ENCODE data around the gene NLRX1.
"Not testable (repeated sequence)": the region's sequence is repeated elsewhere in the genome, so short reads cannot be mapped to it uniquely, and the experiment has no call there.

Gene NLRX1

GRCh38 chr11:119168471-119169281 lies at the start of gene NLRX1:
Gene NLRX1, plus strand, starts transcription at chr11:119168725. Its CDS starts 2,679 bp downstream, at chr11:119171404.
- DNase-seq (ENCODE audit: low read depth) = peak; percentile 72

- no peak for DNase-seq (ENCODE audit: low read depth)
These were observed 49.6 kb upstream of the NLRX1 start for GRCh38 chr11:119118946-119119345.

GRCh38 chr11:119120639-119121007 lies 47.9 kb upstream of the NLRX1 start:
- DNase-seq (ENCODE audit: low read depth) = no peak

- DNase-seq (ENCODE audit: low read depth) = peak; percentile 100
These were observed 47.3 kb upstream of the NLRX1 start, which contains the start of gene HINFP for GRCh38 chr11:119121008-119121810. Gene HINFP, plus strand, starts transcription at chr11:119121580. Its CDS starts 5,365 bp downstream, at chr11:119126945.

- DNase-seq (ENCODE audit: low read depth) = no peak
These were observed 46.8 kb upstream of the NLRX1 start for GRCh38 chr11:119121811-119122124.

GRCh38 chr11:119125821-119126220 lies 42.7 kb upstream of the NLRX1 start:
- no peak for DNase-seq (ENCODE audit: low read depth)

GRCh38 chr11:119126675-119127268 lies 41.8 kb upstream of the NLRX1 start:
- no peak for DNase-seq (ENCODE audit: low read depth)

GRCh38 chr11:119130662-119131061 lies 37.9 kb upstream of the NLRX1 start:
- DNase-seq (ENCODE audit: low read depth) = no peak

GRCh38 chr11:119134389-119134978 lies 34.0 kb upstream of the NLRX1 start:
- no peak for DNase-seq (ENCODE audit: low read depth)

GRCh38 chr11:119139276-119139675 lies 29.2 kb upstream of the NLRX1 start:
- DNase-seq (ENCODE audit: low read depth) = not testable (repeated sequence)

- DNase-seq (ENCODE audit: low read depth) = no peak
These were observed 23.6 kb upstream of the NLRX1 start for GRCh38 chr11:119144825-119145486.

- DNase-seq (ENCODE audit: low read depth) = no peak
These were observed 23.0 kb upstream of the NLRX1 start for GRCh38 chr11:119145551-119145950.

GRCh38 chr11:119147604-119148333 lies 20.8 kb upstream of the NLRX1 start:
- DNase-seq (ENCODE audit: low read depth) = no peak

GRCh38 chr11:119148720-119149017 lies 19.9 kb upstream of the NLRX1 start:
- DNase-seq (ENCODE audit: low read depth) = no peak

- DNase-seq (ENCODE audit: low read depth) = no peak
These were observed 19.3 kb upstream of the NLRX1 start, which contains the start of gene ABCG4 for GRCh38 chr11:119149018-119149785. Gene ABCG4, plus strand, starts transcription at chr11:119149052. Its CDS starts 914 bp downstream, at chr11:119149966.

- no peak for DNase-seq (ENCODE audit: low read depth)
These were observed 18.7 kb upstream of the NLRX1 start for GRCh38 chr11:119149786-119150275.

- DNase-seq (ENCODE audit: low read depth) = no peak
These were observed 16.5 kb upstream of the NLRX1 start for GRCh38 chr11:119152043-119152442.

- no peak for DNase-seq (ENCODE audit: low read depth)
These were observed 15.9 kb upstream of the NLRX1 start for GRCh38 chr11:119152604-119153003.

GRCh38 chr11:119153049-119153818 lies 15.3 kb upstream of the NLRX1 start:
- DNase-seq (ENCODE audit: low read depth) = no peak

GRCh38 chr11:119154178-119154577 lies 14.3 kb upstream of the NLRX1 start:
- no peak for DNase-seq (ENCODE audit: low read depth)
